Caco-2 (cell line): Measurements from ENCODE around the gene CLIP2. TPM values are rescaled to one million over a fixed set of nuclear protein-coding genes. Genes with fewer than 3 reads are reported as not detected.

ENCODE experiments used
- BruUV-seq: library from RNA; stranded (reverse); fragments of 400-500 nt; replicated peaks from 2 replicates; lab custom pipeline; 2021; lab: Mats Ljungman, UMichigan
- CTCF ChIA-PET: fragments of 300-600 bp; sonication (Branson Sonifier 250); formaldehyde crosslinking; loops from one replicate; lab custom pipeline; 2022; ENCODE audit warnings: antibody characterized with exemption; lab: Charles Lee
- POLR2A ChIA-PET: fragments of 300-600 bp; sonication (Branson Sonifier 250); formaldehyde crosslinking; loops from one replicate; lab custom pipeline; 2022; ENCODE audit warnings: antibody characterized with exemption; lab: Charles Lee
- DNase-seq, 2 experiments: peaks; one replicate each; pipeline versions ENCODE4 v3.0.0 to v3.0.0-alpha.2; 2020 to 2022
- H3K27me3 ChIP-seq: replicated peaks from 2 replicates; pipeline ENCODE4 v1.6.0; 2011; ENCODE audit warnings: low read length; ENCODE audit not compliant: control insufficient read depth, insufficient read depth
- H3K36me3 ChIP-seq: 2 replicates; pipeline ENCODE4 v1.5.1; 2011; ENCODE audit warnings: low read length; ENCODE audit not compliant: control insufficient read depth, insufficient read depth
- H3K4me1 ChIP-seq: fragments of 250-450 bp; sonication (Bioruptor Pico); 2 replicates; pipeline ENCODE4 v1.5.1; 2020; ENCODE audit warnings: mild to moderate bottlenecking
- H3K4me3 ChIP-seq: 2 replicates; pipeline ENCODE4 v1.5.1; 2011; ENCODE audit warnings: low read depth, mild to moderate bottlenecking, control low read depth, low read length
- H3K9me3 ChIP-seq: fragments of 250-450 bp; sonication (Bioruptor Pico); 2 replicates; pipeline ENCODE4 v1.5.1; 2020; ENCODE audit warnings: mild to moderate bottlenecking, moderate library complexity
- H3K27ac Mint-ChIP-seq: one replicate; pipeline ENCODE4 v1.8.0; 2022; ENCODE audit warnings: mixed read lengths; ENCODE audit not compliant: unreplicated experiment
- H3K27me3 Mint-ChIP-seq: one replicate; pipeline ENCODE4 v1.8.0; 2022; ENCODE audit warnings: mixed read lengths; ENCODE audit not compliant: insufficient read depth, unreplicated experiment
- H3K36me3 Mint-ChIP-seq: one replicate; pipeline ENCODE4 v1.8.0; 2022; ENCODE audit warnings: mild to moderate bottlenecking, mixed read lengths; ENCODE audit not compliant: insufficient read depth, unreplicated experiment
- H3K4me1 Mint-ChIP-seq: one replicate; pipeline ENCODE4 v1.8.0; 2022; ENCODE audit warnings: low read depth, mixed read lengths; ENCODE audit not compliant: unreplicated experiment
- H3K4me3 Mint-ChIP-seq: one replicate; pipeline ENCODE4 v1.8.0; 2022; ENCODE audit warnings: mild to moderate bottlenecking, moderate library complexity, mixed read lengths; ENCODE audit not compliant: unreplicated experiment
- H3K9me3 Mint-ChIP-seq: one replicate; pipeline ENCODE4 v1.8.0; 2022; ENCODE audit warnings: mixed read lengths; ENCODE audit not compliant: unreplicated experiment
- CTCF ChIP-seq, 2 experiments: fragments of 200-600 bp in 1 of 2; IDR thresholded peaks; 1 replicate in 1 of 2; 2 replicates in 1 of 2; pipeline versions ENCODE4 v1.5.1 to v1.8.0; 2011 to 2022; ENCODE audit warnings: antibody characterized with exemption in 1 of 2, control low read depth in 1 of 2, inconsistent platforms in 1 of 2, low read depth in 1 of 2, low read length in 1 of 2, mild to moderate bottlenecking in 1 of 2, moderate library complexity in 1 of 2; ENCODE audit not compliant: insufficient read depth in 1 of 2, severe bottlenecking in 1 of 2, unreplicated experiment in 1 of 2
- intact Hi-C: fragments of 100-400 bp; cut with micrococcal nuclease; formaldehyde crosslinking; loops from one replicate; pipeline ENCODE4 v1.10.0; 2022; ENCODE audit not compliant: unreplicated experiment
- total RNA-seq: library from RNA; stranded (reverse); gene quantifications from 2 replicates; pipeline ENCODE4 v1.2.3, GENCODE V29; 2022

Gene CLIP2
- total RNA-seq, 1 experiment from 2014 or later = 19.5 TPM

- Mint-ChIP-seq H3K27me3 (no peaks in the 10 kb centered on the region), H3K9me3 (no peaks in the 10 kb centered on the region), H3K36me3 (peaks cover 6% of the 10 kb centered on the region), H3K27ac (no peak overlapping the region), H3K4me1 (no peaks in the 10 kb centered on the region), H3K4me3 (no peak overlapping the region)
- ChIA-PET POLR2A (no interaction called here), CTCF (no interaction called here)
- TF ChIP-seq CTCF (IDR thresholded peaks at IDR 0.05; ENCODE audit: insufficient read depth in 1 of 2, low read depth in 1 of 2, low read length in 1 of 2, severe bottlenecking in 1 of 2, unreplicated experiment in 1 of 2) = no peak
- BruUV-seq = no TSS peak
- H3K36me3 ChIP-seq = no peaks in the 10 kb centered on the region
- H3K9me3 ChIP-seq = no peaks in the 10 kb centered on the region
- H3K4me1 ChIP-seq = no peaks in the 10 kb centered on the region
- no peaks in the 10 kb centered on the region for H3K27me3 ChIP-seq
- no peak overlapping the region for H3K4me3 ChIP-seq
- intact Hi-C loops = no loop called here
- DNase-seq = no peak
Observed at GRCh38 chr7:74307738-74308505, 18.7 kb downstream of the CLIP2 start.

GRCh38 chr7:74309181-74309580, 20.0 kb downstream of the CLIP2 start:
- no peak for TF ChIP-seq CTCF (IDR thresholded peaks at IDR 0.05; ENCODE audit: insufficient read depth in 1 of 2, low read depth in 1 of 2, low read length in 1 of 2, severe bottlenecking in 1 of 2, unreplicated experiment in 1 of 2)
- Histone ChIP-seq H3K27me3 (no peaks in the 10 kb centered on the region), H3K4me3 (no peak overlapping the region), H3K4me1 (no peaks in the 10 kb centered on the region), H3K9me3 (no peaks in the 10 kb centered on the region), H3K36me3 (no peaks in the 10 kb centered on the region)
- H3K27me3 Mint-ChIP-seq = no peaks in the 10 kb centered on the region
- H3K27ac Mint-ChIP-seq = no peak overlapping the region
- no peak for DNase-seq
- no peaks in the 10 kb centered on the region for H3K9me3 Mint-ChIP-seq
- H3K4me3 Mint-ChIP-seq = no peak overlapping the region
- intact Hi-C loops = no loop called here
- H3K36me3 Mint-ChIP-seq = peaks cover 6% of the 10 kb centered on the region
- POLR2A ChIA-PET = no interaction called here
- no TSS peak for BruUV-seq
- CTCF ChIA-PET = interaction anchor here (0.7 kb wide), 1 partner anchor 33 kb away, joined by 3 read pairs; no protein-coding TSS in a partner anchor
- H3K4me1 Mint-ChIP-seq = no peaks in the 10 kb centered on the region

- Histone ChIP-seq H3K27me3 (no peaks in the 10 kb centered on the region), H3K4me1 (no peaks in the 10 kb centered on the region), H3K36me3 (no peaks in the 10 kb centered on the region), H3K9me3 (no peaks in the 10 kb centered on the region), H3K4me3 (no peak overlapping the region)
- CTCF ChIA-PET = no interaction called here
- no peak overlapping the region for H3K27ac Mint-ChIP-seq
- DNase-seq = no peak
- TF ChIP-seq CTCF (IDR thresholded peaks at IDR 0.05; ENCODE audit: insufficient read depth in 1 of 2, low read depth in 1 of 2, low read length in 1 of 2, severe bottlenecking in 1 of 2, unreplicated experiment in 1 of 2) = no peak
- H3K9me3 Mint-ChIP-seq = no peaks in the 10 kb centered on the region
- no peaks in the 10 kb centered on the region for H3K4me1 Mint-ChIP-seq
- H3K36me3 Mint-ChIP-seq = peaks cover 6% of the 10 kb centered on the region
- POLR2A ChIA-PET = no interaction called here
- intact Hi-C loops = no loop called here
- no TSS peak for BruUV-seq
- no peak overlapping the region for H3K4me3 Mint-ChIP-seq
- no peaks in the 10 kb centered on the region for H3K27me3 Mint-ChIP-seq
Observed at GRCh38 chr7:74311305-74311744, 22.1 kb downstream of the CLIP2 start.
